ENCODE measurements around the gene CEMIP.

CEMIP gene, protein sequence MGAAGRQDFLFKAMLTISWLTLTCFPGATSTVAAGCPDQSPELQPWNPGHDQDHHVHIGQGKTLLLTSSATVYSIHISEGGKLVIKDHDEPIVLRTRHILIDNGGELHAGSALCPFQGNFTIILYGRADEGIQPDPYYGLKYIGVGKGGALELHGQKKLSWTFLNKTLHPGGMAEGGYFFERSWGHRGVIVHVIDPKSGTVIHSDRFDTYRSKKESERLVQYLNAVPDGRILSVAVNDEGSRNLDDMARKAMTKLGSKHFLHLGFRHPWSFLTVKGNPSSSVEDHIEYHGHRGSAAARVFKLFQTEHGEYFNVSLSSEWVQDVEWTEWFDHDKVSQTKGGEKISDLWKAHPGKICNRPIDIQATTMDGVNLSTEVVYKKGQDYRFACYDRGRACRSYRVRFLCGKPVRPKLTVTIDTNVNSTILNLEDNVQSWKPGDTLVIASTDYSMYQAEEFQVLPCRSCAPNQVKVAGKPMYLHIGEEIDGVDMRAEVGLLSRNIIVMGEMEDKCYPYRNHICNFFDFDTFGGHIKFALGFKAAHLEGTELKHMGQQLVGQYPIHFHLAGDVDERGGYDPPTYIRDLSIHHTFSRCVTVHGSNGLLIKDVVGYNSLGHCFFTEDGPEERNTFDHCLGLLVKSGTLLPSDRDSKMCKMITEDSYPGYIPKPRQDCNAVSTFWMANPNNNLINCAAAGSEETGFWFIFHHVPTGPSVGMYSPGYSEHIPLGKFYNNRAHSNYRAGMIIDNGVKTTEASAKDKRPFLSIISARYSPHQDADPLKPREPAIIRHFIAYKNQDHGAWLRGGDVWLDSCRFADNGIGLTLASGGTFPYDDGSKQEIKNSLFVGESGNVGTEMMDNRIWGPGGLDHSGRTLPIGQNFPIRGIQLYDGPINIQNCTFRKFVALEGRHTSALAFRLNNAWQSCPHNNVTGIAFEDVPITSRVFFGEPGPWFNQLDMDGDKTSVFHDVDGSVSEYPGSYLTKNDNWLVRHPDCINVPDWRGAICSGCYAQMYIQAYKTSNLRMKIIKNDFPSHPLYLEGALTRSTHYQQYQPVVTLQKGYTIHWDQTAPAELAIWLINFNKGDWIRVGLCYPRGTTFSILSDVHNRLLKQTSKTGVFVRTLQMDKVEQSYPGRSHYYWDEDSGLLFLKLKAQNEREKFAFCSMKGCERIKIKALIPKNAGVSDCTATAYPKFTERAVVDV (N-terminal part only)

DNA sequence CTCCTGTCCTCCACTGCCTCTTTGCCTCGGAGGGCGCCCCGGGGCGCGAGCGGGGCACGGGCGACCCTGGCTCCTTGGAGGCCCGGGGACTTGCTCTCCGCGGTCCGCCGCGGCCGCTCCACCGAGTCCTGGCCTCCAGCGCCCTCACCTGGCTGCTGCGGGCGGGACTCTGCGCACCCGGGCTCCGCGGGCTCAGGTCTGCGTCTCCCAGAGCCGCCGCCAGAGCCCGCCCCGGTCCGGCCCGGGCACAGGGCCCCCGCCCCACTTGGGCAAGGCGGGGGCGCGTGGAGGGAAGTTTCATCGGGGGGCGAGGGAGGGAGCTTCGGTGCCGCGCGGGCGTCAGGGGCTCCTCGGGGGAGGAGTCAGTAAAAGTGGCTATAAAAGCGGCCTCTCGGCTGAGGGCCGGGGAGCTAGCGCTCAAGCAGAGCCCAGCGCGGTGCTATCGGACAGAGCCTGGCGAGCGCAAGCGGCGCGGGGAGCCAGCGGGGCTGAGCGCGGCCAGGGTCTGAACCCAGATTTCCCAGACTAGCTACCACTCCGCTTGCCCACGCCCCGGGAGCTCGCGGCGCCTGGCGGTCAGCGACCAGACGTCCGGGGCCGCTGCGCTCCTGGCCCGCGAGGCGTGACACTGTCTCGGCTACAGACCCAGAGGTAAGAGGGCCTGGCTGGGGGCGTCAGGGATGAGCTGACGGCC, at the start of gene CEMIP:
CEMIP (plus strand) TSS at position 407 of the 694 bp plus-strand sequence. CDS start 94,510 bp downstream, outside the sequence.
- TF ChIP-seq, protein P1, sequence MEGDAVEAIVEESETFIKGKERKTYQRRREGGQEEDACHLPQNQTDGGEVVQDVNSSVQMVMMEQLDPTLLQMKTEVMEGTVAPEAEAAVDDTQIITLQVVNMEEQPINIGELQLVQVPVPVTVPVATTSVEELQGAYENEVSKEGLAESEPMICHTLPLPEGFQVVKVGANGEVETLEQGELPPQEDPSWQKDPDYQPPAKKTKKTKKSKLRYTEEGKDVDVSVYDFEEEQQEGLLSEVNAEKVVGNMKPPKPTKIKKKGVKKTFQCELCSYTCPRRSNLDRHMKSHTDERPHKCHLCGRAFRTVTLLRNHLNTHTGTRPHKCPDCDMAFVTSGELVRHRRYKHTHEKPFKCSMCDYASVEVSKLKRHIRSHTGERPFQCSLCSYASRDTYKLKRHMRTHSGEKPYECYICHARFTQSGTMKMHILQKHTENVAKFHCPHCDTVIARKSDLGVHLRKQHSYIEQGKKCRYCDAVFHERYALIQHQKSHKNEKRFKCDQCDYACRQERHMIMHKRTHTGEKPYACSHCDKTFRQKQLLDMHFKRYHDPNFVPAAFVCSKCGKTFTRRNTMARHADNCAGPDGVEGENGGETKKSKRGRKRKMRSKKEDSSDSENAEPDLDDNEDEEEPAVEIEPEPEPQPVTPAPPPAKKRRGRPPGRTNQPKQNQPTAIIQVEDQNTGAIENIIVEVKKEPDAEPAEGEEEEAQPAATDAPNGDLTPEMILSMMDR (IDR thresholded peaks at IDR 0.05; ENCODE audit: low read depth, low read length) = peak; percentile 45
- peak within 1 kb of the TSS; percentile 60 to 78 for H3K4me3 ChIP-seq (replicated peaks in 1 of 2; ENCODE audit: low read depth in 2 of 2, low read length in 2 of 2)
- peak; percentile 80 to 96 for DNase-seq (ENCODE audit: low read depth in 2 of 2)

DNA sequence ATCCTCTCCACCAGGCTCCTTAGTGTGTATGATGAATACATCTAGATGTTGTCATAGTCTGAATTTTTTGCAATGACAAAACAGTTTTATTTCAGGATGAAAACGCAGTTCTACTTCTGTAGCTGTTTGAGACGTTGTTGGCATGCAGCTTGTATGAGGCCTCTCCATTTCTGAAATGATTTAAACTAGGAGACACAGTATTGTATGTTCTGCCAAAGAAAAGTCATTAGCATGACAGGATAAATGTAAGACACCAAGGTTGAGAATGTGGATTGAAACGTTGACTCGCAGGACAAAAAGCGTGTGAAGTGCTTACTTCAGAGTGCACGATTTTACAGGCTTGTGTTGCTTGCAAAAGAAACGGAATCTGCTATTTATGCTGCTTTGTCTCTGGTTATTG, 48.8 kb upstream of the CEMIP start:
- no peak overlapping the region for H3K4me3 ChIP-seq (replicated peaks in 1 of 2; ENCODE audit: low read depth in 2 of 2, low read length in 2 of 2)
- no peak for DNase-seq (ENCODE audit: low read depth in 2 of 2)
- TF ChIP-seq, protein P1 (IDR thresholded peaks at IDR 0.05; ENCODE audit: low read depth, low read length) = no peak

DNA sequence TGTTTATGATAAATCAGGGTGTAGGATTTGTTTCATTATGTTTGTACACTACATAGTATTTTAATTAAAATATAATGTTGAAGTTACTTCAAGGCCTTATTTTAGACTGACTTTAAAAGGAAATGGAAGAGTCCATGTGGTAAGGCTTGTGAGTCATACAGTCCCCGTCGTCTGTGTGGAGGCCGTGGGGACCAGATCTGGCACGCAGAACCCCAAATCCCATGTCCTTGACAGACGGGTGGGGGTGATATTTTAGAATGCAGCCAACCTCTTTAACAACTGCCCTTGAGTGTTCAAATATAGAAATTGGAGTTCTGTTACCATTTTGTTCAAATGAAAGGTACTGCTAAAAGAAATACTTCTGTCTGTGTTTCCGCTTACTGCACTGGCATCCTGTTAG, 48.2 kb upstream of the CEMIP start:
- TF ChIP-seq, protein P1 (IDR thresholded peaks at IDR 0.05; ENCODE audit: low read depth, low read length) = no peak
- DNase-seq (ENCODE audit: low read depth in 2 of 2) = peak; percentile 19 to 36

DNA sequence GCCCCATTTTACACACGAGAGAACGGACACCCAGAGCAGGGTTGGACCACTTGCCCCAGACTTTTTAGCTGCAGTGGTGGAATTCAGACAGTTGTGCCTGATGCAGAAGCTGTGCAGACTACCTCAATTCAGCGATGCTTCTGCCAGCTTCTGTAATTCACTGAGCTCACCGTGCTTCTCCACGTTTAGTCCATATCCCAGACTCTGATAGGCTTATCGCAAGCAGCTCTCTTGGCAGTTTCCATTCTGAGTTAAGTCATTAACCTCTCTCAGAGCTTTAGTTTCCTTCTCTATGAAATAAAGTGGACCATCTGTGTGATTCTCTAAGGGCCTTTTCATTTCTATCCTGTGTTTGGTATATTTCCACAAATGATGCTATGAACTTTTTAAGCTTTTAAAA, 47.0 kb upstream of the CEMIP start:
- TF ChIP-seq, protein P1 (IDR thresholded peaks at IDR 0.05; ENCODE audit: low read depth, low read length) = no peak
- DNase-seq (ENCODE audit: low read depth in 2 of 2) = peak in 1 of 2 donors; percentile 37
- H3K4me3 ChIP-seq (replicated peaks in 1 of 2; ENCODE audit: low read depth in 2 of 2, low read length in 2 of 2) = no peak overlapping the region

More for the DNA sequence above, 48.2 kb upstream of the CEMIP start:
- H3K4me3 ChIP-seq (replicated peaks in 1 of 2; ENCODE audit: low read depth in 2 of 2, low read length in 2 of 2) = no peak overlapping the region

DNA sequence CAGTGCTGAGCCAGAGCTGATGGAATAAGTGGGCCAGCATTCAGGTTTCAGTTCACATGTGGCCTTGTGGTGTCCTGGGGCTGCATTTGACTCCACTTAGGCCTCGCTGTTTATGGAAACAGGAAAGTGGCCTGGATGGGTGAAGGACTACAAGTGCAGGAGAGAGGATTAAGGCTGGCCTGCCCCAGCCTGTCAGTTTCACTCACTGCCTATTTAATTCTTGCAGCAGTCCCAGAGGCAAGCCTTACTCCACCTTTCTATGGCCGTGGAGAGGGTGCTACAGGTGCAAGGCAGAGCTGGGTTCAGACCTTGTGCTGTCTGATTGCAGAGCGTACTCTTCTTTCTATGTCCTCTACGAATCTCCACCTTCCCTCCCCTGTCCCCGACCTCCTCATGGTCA, 46.4 kb upstream of the CEMIP start:
- DNase-seq (ENCODE audit: low read depth in 2 of 2) = no peak
- TF ChIP-seq, protein P1 (IDR thresholded peaks at IDR 0.05; ENCODE audit: low read depth, low read length) = no peak
- H3K4me3 ChIP-seq (replicated peaks in 1 of 2; ENCODE audit: low read depth in 2 of 2, low read length in 2 of 2) = no peak overlapping the region

DNA sequence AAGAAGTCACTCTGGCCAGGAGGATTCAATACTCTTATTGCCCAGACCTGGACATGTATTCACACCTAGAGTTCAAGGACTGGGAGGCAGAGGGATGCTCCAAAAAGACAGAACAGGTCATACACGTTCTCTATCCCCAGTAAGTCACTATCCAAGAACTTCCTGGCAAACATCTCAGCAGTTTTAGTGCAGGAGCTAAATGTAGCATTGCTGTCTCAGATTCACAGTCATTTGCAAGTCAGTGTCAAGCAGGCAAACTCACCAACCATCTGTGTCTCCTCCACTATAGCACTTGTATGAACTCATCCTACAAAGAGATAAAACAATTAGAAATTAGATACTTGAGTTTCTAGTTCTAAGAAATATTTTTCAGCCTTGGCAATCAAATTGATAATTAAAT, 45.7 kb upstream of the CEMIP start:
- no peak for DNase-seq (ENCODE audit: low read depth in 2 of 2)
- H3K4me3 ChIP-seq (replicated peaks in 1 of 2; ENCODE audit: low read depth in 2 of 2, low read length in 2 of 2) = no peak overlapping the region
- TF ChIP-seq, protein P1 (IDR thresholded peaks at IDR 0.05; ENCODE audit: low read depth, low read length) = no peak

Measured in cardiac fibroblast (primary cell).